ENCODE data around the gene PHLPP1.

Gene PHLPP1

GRCh38 chr18:62860062-62860461, 144.7 kb downstream of the PHLPP1 start:
- DNase-seq (ENCODE audit: low spot score in 2 of 2): no peak
- no peak overlapping the region for H3K27ac Mint-ChIP-seq (ENCODE audit: low read depth)
- H3K9me3 Mint-ChIP-seq: no peaks in the 10 kb centered on the region
- no peak overlapping the region for H3K4me3 Mint-ChIP-seq
- ATAC-seq (replicated peaks; ENCODE audit: extremely low read depth, poor library complexity, severe bottlenecking): no peak
- no peaks in the 10 kb centered on the region for H3K27me3 Mint-ChIP-seq
- H3K4me1 Mint-ChIP-seq: no peaks in the 10 kb centered on the region
- H3K36me3 Mint-ChIP-seq (ENCODE audit: insufficient read depth): no peaks in the 10 kb centered on the region

GRCh38 chr18:62862466-62862865, 147.1 kb downstream of the PHLPP1 start:
- H3K9me3 Mint-ChIP-seq: no peaks in the 10 kb centered on the region
- H3K27me3 Mint-ChIP-seq: no peaks in the 10 kb centered on the region
- H3K4me1 Mint-ChIP-seq: no peaks in the 10 kb centered on the region
- no peak overlapping the region for H3K27ac Mint-ChIP-seq (ENCODE audit: low read depth)
- no peaks in the 10 kb centered on the region for H3K36me3 Mint-ChIP-seq (ENCODE audit: insufficient read depth)
- H3K4me3 Mint-ChIP-seq: no peak overlapping the region
- DNase-seq (ENCODE audit: low spot score in 2 of 2): no peak
- no peak for ATAC-seq (replicated peaks; ENCODE audit: extremely low read depth, poor library complexity, severe bottlenecking)

- no peaks in the 10 kb centered on the region for H3K9me3 Mint-ChIP-seq
- no peaks in the 10 kb centered on the region for H3K4me1 Mint-ChIP-seq
- H3K36me3 Mint-ChIP-seq (ENCODE audit: insufficient read depth): no peaks in the 10 kb centered on the region
- no peak overlapping the region for H3K27ac Mint-ChIP-seq (ENCODE audit: low read depth)
- no peak for ATAC-seq (replicated peaks; ENCODE audit: extremely low read depth, poor library complexity, severe bottlenecking)
- H3K27me3 Mint-ChIP-seq: no peaks in the 10 kb centered on the region
- H3K4me3 Mint-ChIP-seq: no peak overlapping the region
- no peak for DNase-seq (ENCODE audit: low spot score in 2 of 2)
These were observed 148.2 kb downstream of the PHLPP1 start for GRCh38 chr18:62863579-62864001.

- ATAC-seq (replicated peaks; ENCODE audit: extremely low read depth, poor library complexity, severe bottlenecking) (no peak), DNase-seq (ENCODE audit: low spot score in 2 of 2) (no peak)
- no peaks in the 10 kb centered on the region for H3K36me3 Mint-ChIP-seq (ENCODE audit: insufficient read depth)
- H3K9me3 Mint-ChIP-seq: no peaks in the 10 kb centered on the region
- no peaks in the 10 kb centered on the region for H3K27me3 Mint-ChIP-seq
- no peak overlapping the region for H3K27ac Mint-ChIP-seq (ENCODE audit: low read depth)
- no peak overlapping the region for H3K4me3 Mint-ChIP-seq
- H3K4me1 Mint-ChIP-seq: peaks cover 11% of the 10 kb centered on the region
These were observed 150.2 kb downstream of the PHLPP1 start for GRCh38 chr18:62865498-62865897.

GRCh38 chr18:62867534-62867933, 152.2 kb downstream of the PHLPP1 start:
- Mint-ChIP-seq H3K9me3 (no peaks in the 10 kb centered on the region), H3K36me3 (ENCODE audit: insufficient read depth) (peaks cover 2% of the 10 kb centered on the region), H3K27me3 (no peaks in the 10 kb centered on the region), H3K27ac (ENCODE audit: low read depth) (no peak overlapping the region), H3K4me1 (peaks cover 11% of the 10 kb centered on the region), H3K4me3 (no peak overlapping the region)
- no peak for DNase-seq (ENCODE audit: low spot score in 2 of 2)
- ATAC-seq (replicated peaks; ENCODE audit: extremely low read depth, poor library complexity, severe bottlenecking): no peak

- Mint-ChIP-seq H3K9me3 (no peaks in the 10 kb centered on the region), H3K27ac (ENCODE audit: low read depth) (no peak overlapping the region), H3K27me3 (no peaks in the 10 kb centered on the region), H3K4me1 (peaks cover 11% of the 10 kb centered on the region), H3K4me3 (no peak overlapping the region), H3K36me3 (ENCODE audit: insufficient read depth) (peaks cover 4% of the 10 kb centered on the region)
- DNase-seq (ENCODE audit: low spot score in 2 of 2): no peak
- ATAC-seq (replicated peaks; ENCODE audit: extremely low read depth, poor library complexity, severe bottlenecking): no peak
These were observed 153.3 kb downstream of the PHLPP1 start for GRCh38 chr18:62868645-62869044.

- H3K4me1 Mint-ChIP-seq: peaks cover 11% of the 10 kb centered on the region
- no peak for DNase-seq (ENCODE audit: low spot score in 2 of 2)
- no peaks in the 10 kb centered on the region for H3K9me3 Mint-ChIP-seq
- no peak overlapping the region for H3K4me3 Mint-ChIP-seq
- peaks cover 5% of the 10 kb centered on the region for H3K36me3 Mint-ChIP-seq (ENCODE audit: insufficient read depth)
- ATAC-seq (replicated peaks; ENCODE audit: extremely low read depth, poor library complexity, severe bottlenecking): no peak
- H3K27ac Mint-ChIP-seq (ENCODE audit: low read depth): no peak overlapping the region
- no peaks in the 10 kb centered on the region for H3K27me3 Mint-ChIP-seq
These were observed 155.3 kb downstream of the PHLPP1 start for GRCh38 chr18:62870643-62871042.

- no peaks in the 10 kb centered on the region for H3K27me3 Mint-ChIP-seq
- peaks cover 5% of the 10 kb centered on the region for H3K36me3 Mint-ChIP-seq (ENCODE audit: insufficient read depth)
- no peaks in the 10 kb centered on the region for H3K9me3 Mint-ChIP-seq
- no peak overlapping the region for H3K4me3 Mint-ChIP-seq
- DNase-seq (ENCODE audit: low spot score in 2 of 2) (no peak), ATAC-seq (replicated peaks; ENCODE audit: extremely low read depth, poor library complexity, severe bottlenecking) (no peak)
- peaks cover 6% of the 10 kb centered on the region for H3K4me1 Mint-ChIP-seq
- no peak overlapping the region for H3K27ac Mint-ChIP-seq (ENCODE audit: low read depth)
These were observed 160.0 kb downstream of the PHLPP1 start for GRCh38 chr18:62875323-62875722.

- H3K27ac Mint-ChIP-seq (ENCODE audit: low read depth): no peak overlapping the region
- H3K9me3 Mint-ChIP-seq: no peaks in the 10 kb centered on the region
These were observed 160.8 kb downstream of the PHLPP1 start for GRCh38 chr18:62876111-62876510.

GRCh38 chr18:62876828-62877227, 161.5 kb downstream of the PHLPP1 start:
- Mint-ChIP-seq H3K27me3 (no peaks in the 10 kb centered on the region), H3K4me1 (peaks cover 12% of the 10 kb centered on the region), H3K4me3 (no peak overlapping the region), H3K36me3 (ENCODE audit: insufficient read depth) (peaks cover 4% of the 10 kb centered on the region), H3K9me3 (no peaks in the 10 kb centered on the region), H3K27ac (ENCODE audit: low read depth) (no peak overlapping the region)
- ATAC-seq (replicated peaks; ENCODE audit: extremely low read depth, poor library complexity, severe bottlenecking) (no peak), DNase-seq (ENCODE audit: low spot score in 2 of 2) (no peak)

More at GRCh38 chr18:62876111-62876510, 160.8 kb downstream of the PHLPP1 start:
- Mint-ChIP-seq H3K4me3 (no peak overlapping the region), H3K36me3 (ENCODE audit: insufficient read depth) (peaks cover 5% of the 10 kb centered on the region), H3K4me1 (peaks cover 6% of the 10 kb centered on the region), H3K27me3 (no peaks in the 10 kb centered on the region)
- ATAC-seq (replicated peaks; ENCODE audit: extremely low read depth, poor library complexity, severe bottlenecking) (no peak), DNase-seq (ENCODE audit: low spot score in 2 of 2) (no peak)

GRCh38 chr18:62877411-62878221, 162.3 kb downstream of the PHLPP1 start:
- DNase-seq (ENCODE audit: low spot score in 2 of 2): no peak

GRCh38 chr18:62878305-62878704, 163.0 kb downstream of the PHLPP1 start:
- H3K27me3 Mint-ChIP-seq: no peaks in the 10 kb centered on the region
- DNase-seq (ENCODE audit: low spot score in 2 of 2): no peak
- H3K36me3 Mint-ChIP-seq (ENCODE audit: insufficient read depth): peaks cover 4% of the 10 kb centered on the region
- no peak overlapping the region for H3K4me3 Mint-ChIP-seq
- ATAC-seq (replicated peaks; ENCODE audit: extremely low read depth, poor library complexity, severe bottlenecking): no peak
- H3K4me1 Mint-ChIP-seq: peaks cover 12% of the 10 kb centered on the region
- H3K9me3 Mint-ChIP-seq: no peaks in the 10 kb centered on the region
- H3K27ac Mint-ChIP-seq (ENCODE audit: low read depth): no peak overlapping the region

More at GRCh38 chr18:62877411-62878221, 162.3 kb downstream of the PHLPP1 start:
- Mint-ChIP-seq H3K4me3 (no peak overlapping the region), H3K27ac (ENCODE audit: low read depth) (no peak overlapping the region), H3K36me3 (ENCODE audit: insufficient read depth) (peaks cover 4% of the 10 kb centered on the region), H3K4me1 (peaks cover 12% of the 10 kb centered on the region), H3K9me3 (no peaks in the 10 kb centered on the region), H3K27me3 (no peaks in the 10 kb centered on the region)
- ATAC-seq (replicated peaks; ENCODE audit: extremely low read depth, poor library complexity, severe bottlenecking): no peak

GRCh38 chr18:62880034-62880433, 164.7 kb downstream of the PHLPP1 start:
- peaks cover 22% of the 10 kb centered on the region for H3K4me1 Mint-ChIP-seq
- no peaks in the 10 kb centered on the region for H3K27me3 Mint-ChIP-seq
- H3K4me3 Mint-ChIP-seq: no peak overlapping the region
- no peaks in the 10 kb centered on the region for H3K36me3 Mint-ChIP-seq (ENCODE audit: insufficient read depth)
- no peak for ATAC-seq (replicated peaks; ENCODE audit: extremely low read depth, poor library complexity, severe bottlenecking)
- no peak for DNase-seq (ENCODE audit: low spot score in 2 of 2)
- no peak overlapping the region for H3K27ac Mint-ChIP-seq (ENCODE audit: low read depth)
- H3K9me3 Mint-ChIP-seq: no peaks in the 10 kb centered on the region

Measured in central memory CD8-positive, alpha-beta T cell (primary cell).